CD4-positive, alpha-beta T cell treated with Interleukin-2 at 100 ng/mL for 4 hours (primary cell): ENCODE measurements around the gene RCC2.

Experiments used
- DNase-seq: peaks from one replicate; pipeline ENCODE4 v3.0.0-alpha.2; 2020; ENCODE audit warnings: low spot score

The RCC2 gene

GRCh38 chr1:17372955-17373354, 66.5 kb downstream of the RCC2 start:
- DNase-seq: no peak

GRCh38 chr1:17371896-17372295, 67.6 kb downstream of the RCC2 start, which contains the start of gene PADI6:
Gene PADI6, plus strand, starts transcription at chr1:17372196. Its CDS starts 50 bp downstream, at chr1:17372246.
- DNase-seq: no peak

- DNase-seq: no peak
Observed at GRCh38 chr1:17370618-17371017, 68.9 kb downstream of the RCC2 start.

- no peak for DNase-seq
Observed at GRCh38 chr1:17369466-17369865, 70.0 kb downstream of the RCC2 start.

GRCh38 chr1:17365293-17365692, 74.2 kb downstream of the RCC2 start:
- no peak for DNase-seq

GRCh38 chr1:17363771-17364170, 75.7 kb downstream of the RCC2 start:
- DNase-seq: no peak

- no peak for DNase-seq
Observed at GRCh38 chr1:17363351-17363750, 76.1 kb downstream of the RCC2 start.

GRCh38 chr1:17361687-17362086, 77.8 kb downstream of the RCC2 start:
- no peak for DNase-seq

- DNase-seq: no peak
Observed at GRCh38 chr1:17360272-17360956, 79.1 kb downstream of the RCC2 start.

- no peak for DNase-seq
Observed at GRCh38 chr1:17359808-17360207, 79.7 kb downstream of the RCC2 start.

GRCh38 chr1:17359031-17359430, 80.4 kb downstream of the RCC2 start:
- DNase-seq: no peak

GRCh38 chr1:17358557-17358956, 80.9 kb downstream of the RCC2 start:
- DNase-seq: no peak
